ENCODE data around the gene ARHGAP26. TPM values are rescaled to one million over a fixed set of nuclear protein-coding genes. Genes with fewer than 3 reads are reported as not detected.

The ARHGAP26 gene
- polyA plus RNA-seq, 1 donor from 2014 or later: 0.83 TPM

GRCh38 chr5:142971303-142972013, 201.3 kb downstream of the ARHGAP26 start:
- H3K27ac ChIP-seq (ENCODE audit: low read length): no peak overlapping the region
- TF ChIP-seq MXI1 (conservative IDR thresholded peaks at IDR 0.05; ENCODE audit: poor library complexity, severe bottlenecking) (no peak), RAD21 (conservative IDR thresholded peaks at IDR 0.05) (no peak), SMC3 (conservative IDR thresholded peaks at IDR 0.05; ENCODE audit: poor library complexity) (no peak), POLR2AphosphoS5 (IDR thresholded peaks at IDR 0.05) (no peak), CTCF (IDR thresholded peaks at IDR 0.05; ENCODE audit: poor library complexity, severe bottlenecking) (no peak)
- no peaks in the 10 kb centered on the region for H3K36me3 ChIP-seq (ENCODE audit: insufficient read depth, low read length)
- no peak overlapping the region for H3K4me3 ChIP-seq (ENCODE audit: low read length)
- H2AFZ ChIP-seq (ENCODE audit: low read depth, low read length): no peak overlapping the region
- no peaks in the 10 kb centered on the region for H4K20me1 ChIP-seq (ENCODE audit: insufficient read depth)
- no peaks in the 10 kb centered on the region for H3K9me2 ChIP-seq (ENCODE audit: insufficient read depth, low read length)
- H3K27me3 ChIP-seq (ENCODE audit: insufficient read depth, low read depth, low read length): no peaks in the 10 kb centered on the region
- no peaks in the 10 kb centered on the region for H3K9me3 ChIP-seq (ENCODE audit: low read length)
- no peaks in the 10 kb centered on the region for H3K79me2 ChIP-seq (replicated peaks; ENCODE audit: insufficient read depth, low read length)
- no peaks in the 10 kb centered on the region for H3F3A ChIP-seq (ENCODE audit: insufficient read depth, low read length, poor library complexity, severe bottlenecking)
- no peak overlapping the region for H3K4me2 ChIP-seq (ENCODE audit: low read length)
- H3K9ac ChIP-seq (ENCODE audit: low read length): no peak overlapping the region

- TF ChIP-seq CTCF (IDR thresholded peaks at IDR 0.05; ENCODE audit: poor library complexity, severe bottlenecking) (no peak), POLR2AphosphoS5 (IDR thresholded peaks at IDR 0.05) (no peak), SMC3 (conservative IDR thresholded peaks at IDR 0.05; ENCODE audit: poor library complexity) (no peak)
- no peaks in the 10 kb centered on the region for H3K9me3 ChIP-seq (ENCODE audit: low read length)
- no peaks in the 10 kb centered on the region for H3K27me3 ChIP-seq (ENCODE audit: insufficient read depth, low read depth, low read length)
Observed at GRCh38 chr5:142972064-142972570, 201.9 kb downstream of the ARHGAP26 start.

GRCh38 chr5:142973932-142974331, 203.8 kb downstream of the ARHGAP26 start:
- no peak overlapping the region for H3K9ac ChIP-seq (ENCODE audit: low read length)
- H3F3A ChIP-seq (ENCODE audit: insufficient read depth, low read length, poor library complexity, severe bottlenecking): no peaks in the 10 kb centered on the region
- H3K79me2 ChIP-seq (replicated peaks; ENCODE audit: insufficient read depth, low read length): no peaks in the 10 kb centered on the region
- no peaks in the 10 kb centered on the region for H3K27me3 ChIP-seq (ENCODE audit: insufficient read depth, low read depth, low read length)
- no peaks in the 10 kb centered on the region for H4K20me1 ChIP-seq (ENCODE audit: insufficient read depth)
- H3K9me2 ChIP-seq (ENCODE audit: insufficient read depth, low read length): no peaks in the 10 kb centered on the region
- H3K27ac ChIP-seq (ENCODE audit: low read length): no peak overlapping the region
- no peak for TF ChIP-seq POLR2AphosphoS5 (IDR thresholded peaks at IDR 0.05)
- TF ChIP-seq RAD21 (conservative IDR thresholded peaks at IDR 0.05): no peak
- no peak for TF ChIP-seq SMC3 (conservative IDR thresholded peaks at IDR 0.05; ENCODE audit: poor library complexity)
- TF ChIP-seq TAF1 (IDR thresholded peaks at IDR 0.05; ENCODE audit: low read depth): no peak
- no peak for TF ChIP-seq CTCF (IDR thresholded peaks at IDR 0.05; ENCODE audit: poor library complexity, severe bottlenecking)
- no peak for TF ChIP-seq MXI1 (conservative IDR thresholded peaks at IDR 0.05; ENCODE audit: poor library complexity, severe bottlenecking)
- TF ChIP-seq EZH2 (IDR thresholded peaks at IDR 0.05; ENCODE audit: borderline replicate concordance, insufficient read depth, low read length, poor library complexity, severe bottlenecking): no peak
- no peak for TF ChIP-seq EP300 (conservative IDR thresholded peaks at IDR 0.05; ENCODE audit: poor library complexity, severe bottlenecking)
- no peak for TF ChIP-seq REST (IDR thresholded peaks at IDR 0.05; ENCODE audit: borderline replicate concordance)
- no peaks in the 10 kb centered on the region for H3K36me3 ChIP-seq (ENCODE audit: insufficient read depth, low read length)
- H3K9me3 ChIP-seq (ENCODE audit: low read length): no peaks in the 10 kb centered on the region
- H2AFZ ChIP-seq (ENCODE audit: low read depth, low read length): no peak overlapping the region
- no peak overlapping the region for H3K4me3 ChIP-seq (ENCODE audit: low read length)
- H3K4me2 ChIP-seq (ENCODE audit: low read length): no peak overlapping the region

More at GRCh38 chr5:142972064-142972570, 201.9 kb downstream of the ARHGAP26 start:
- Histone ChIP-seq H3K27ac (ENCODE audit: low read length) (no peak overlapping the region), H3K9me2 (ENCODE audit: insufficient read depth, low read length) (no peaks in the 10 kb centered on the region), H3K9ac (ENCODE audit: low read length) (no peak overlapping the region), H3K79me2 (replicated peaks; ENCODE audit: insufficient read depth, low read length) (no peaks in the 10 kb centered on the region), H3F3A (ENCODE audit: insufficient read depth, low read length, poor library complexity, severe bottlenecking) (no peaks in the 10 kb centered on the region), H3K36me3 (ENCODE audit: insufficient read depth, low read length) (no peaks in the 10 kb centered on the region), H4K20me1 (ENCODE audit: insufficient read depth) (no peaks in the 10 kb centered on the region), H2AFZ (ENCODE audit: low read depth, low read length) (no peak overlapping the region), H3K4me2 (ENCODE audit: low read length) (no peak overlapping the region), H3K4me3 (ENCODE audit: low read length) (no peak overlapping the region)
